HG03520 (cell line): ENCODE data around the gene RBM33.
"Not testable (repeated sequence)": the region's sequence is repeated elsewhere in the genome, so short reads cannot be mapped to it uniquely, and the experiment has no call there.

Experiments
- ATAC-seq: cut with Tn5 transposase; IDR thresholded peaks from one replicate; pipeline ENCODE4 v1.9.1; 2021; ENCODE audit warnings: mild to moderate bottlenecking, moderate library complexity; ENCODE audit not compliant: unreplicated experiment

The RBM33 gene

GRCh38 chr7:155685791-155686160, 41.3 kb downstream of the RBM33 start:
- ATAC-seq, result no peak

GRCh38 chr7:155686620-155687324, 42.3 kb downstream of the RBM33 start:
- not testable (repeated sequence) for ATAC-seq

GRCh38 chr7:155688237-155688636, 43.8 kb downstream of the RBM33 start:
- not testable (repeated sequence) for ATAC-seq

DNA sequence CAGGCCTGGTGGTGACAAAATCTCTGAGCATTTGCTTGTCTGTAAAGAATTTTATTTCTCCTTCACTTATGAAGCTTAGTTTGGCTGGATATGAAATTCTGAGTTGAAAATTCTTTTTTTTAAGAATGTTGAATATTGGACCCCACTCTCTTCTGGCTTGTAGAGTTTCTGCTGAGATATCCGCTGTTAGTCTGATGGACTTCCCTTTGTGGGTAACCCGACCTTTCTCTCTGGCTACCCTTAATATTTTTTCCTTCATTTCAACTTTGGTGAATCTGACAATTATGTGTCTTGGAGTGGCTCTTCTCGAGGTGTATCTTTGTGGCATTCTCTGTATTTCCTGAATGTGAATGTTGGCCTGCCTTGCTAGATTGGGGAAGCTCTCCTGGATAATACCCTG, 46.2 kb downstream of the RBM33 start:
- not testable (repeated sequence) for ATAC-seq

GRCh38 chr7:155692317-155692716, 47.9 kb downstream of the RBM33 start:
- ATAC-seq, result no peak

DNA sequence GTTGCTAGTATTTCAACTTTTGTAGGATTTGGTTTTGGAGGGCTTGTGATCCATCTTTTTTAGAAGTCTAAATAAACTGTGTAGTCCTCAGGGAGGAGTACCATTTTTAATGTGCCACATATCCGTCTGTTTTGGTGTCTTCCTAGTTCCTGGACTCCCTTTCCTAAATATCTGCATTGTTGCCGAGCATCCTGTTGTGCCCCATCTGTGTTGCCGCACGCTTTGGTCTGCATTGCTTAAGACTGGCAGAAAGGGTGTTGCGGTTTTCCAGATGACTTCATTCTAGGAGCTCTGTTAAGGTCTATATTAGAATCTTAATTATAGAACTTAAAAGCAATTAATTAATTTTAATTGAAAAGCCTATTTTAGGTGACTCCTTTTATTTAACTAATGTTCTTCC, 49.4 kb downstream of the RBM33 start:
- ATAC-seq, result no peak

DNA sequence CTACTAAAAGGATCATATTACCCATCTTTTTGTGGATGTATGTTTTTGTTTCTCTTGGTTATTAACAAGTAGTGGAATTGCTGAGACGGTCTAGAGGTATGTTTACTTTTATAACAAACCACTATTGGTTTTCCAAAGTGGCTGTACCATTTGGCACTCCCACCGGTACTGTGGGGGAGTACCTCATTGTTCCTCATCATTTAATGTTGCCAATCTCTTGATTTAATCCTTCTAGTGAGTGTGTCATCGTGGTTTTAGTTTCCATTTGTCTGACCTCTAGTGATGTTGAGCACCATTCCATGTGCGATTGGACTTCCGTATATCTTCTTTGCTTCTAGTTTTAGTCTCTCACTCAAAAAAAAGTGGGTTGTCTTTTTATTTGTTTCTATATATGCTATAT, 50.4 kb downstream of the RBM33 start:
- no peak for ATAC-seq

DNA sequence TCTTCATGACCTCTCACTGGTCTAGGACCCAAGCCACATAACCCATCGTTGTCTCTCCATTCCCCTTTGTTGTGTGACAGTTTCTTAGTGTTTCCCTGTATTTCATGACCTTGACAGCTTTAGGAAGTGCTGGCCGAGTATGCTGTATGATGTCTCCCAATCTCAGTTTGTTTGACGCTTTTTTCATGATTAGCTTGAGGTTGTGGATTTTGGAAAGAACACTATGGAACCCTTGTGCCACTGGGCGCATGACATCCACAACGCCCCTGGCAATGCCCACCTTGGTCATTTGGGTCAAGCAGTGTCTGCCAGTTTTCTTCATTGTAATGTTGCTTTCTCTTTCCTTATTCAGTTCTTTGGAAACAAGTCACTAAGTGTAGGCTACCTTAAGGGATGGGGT, 52.3 kb downstream of the RBM33 start:
- no peak for ATAC-seq

GRCh38 chr7:155698633-155699032, 54.2 kb downstream of the RBM33 start:
- ATAC-seq, result no peak

- no peak for ATAC-seq
Measured at GRCh38 chr7:155699180-155699579, 54.7 kb downstream of the RBM33 start.

GRCh38 chr7:155700847-155701246, 56.4 kb downstream of the RBM33 start:
- ATAC-seq, result no peak

DNA sequence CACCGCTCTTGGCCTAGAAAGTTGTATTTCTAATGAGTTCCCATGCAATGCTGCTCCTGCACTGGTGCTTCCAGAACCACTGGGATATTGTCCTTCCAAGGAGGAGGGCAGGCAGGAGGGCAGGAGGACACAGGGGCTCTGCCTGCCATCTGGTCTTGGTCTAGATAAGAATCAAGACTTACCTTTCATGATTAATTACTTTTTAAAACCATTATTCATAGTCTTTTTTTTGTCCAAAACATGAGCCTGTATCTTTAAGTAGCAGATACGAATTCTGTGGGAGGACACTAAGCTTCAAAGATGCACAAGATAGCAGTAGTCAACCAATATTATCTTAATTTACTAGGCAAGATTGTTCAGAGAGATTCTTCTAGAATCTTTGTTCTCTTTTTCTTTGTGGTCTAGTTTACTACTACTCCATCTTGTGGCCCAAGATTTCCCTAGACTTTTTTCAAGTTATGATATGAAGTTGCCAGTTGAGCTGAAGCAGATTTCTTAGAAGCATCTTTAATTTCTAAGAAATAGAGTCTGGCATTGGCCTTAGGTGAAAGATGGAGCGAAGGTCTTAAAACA, 57.6 kb downstream of the RBM33 start:
- ATAC-seq, result no peak

GRCh38 chr7:155702616-155703015, 58.2 kb downstream of the RBM33 start:
- no peak for ATAC-seq

DNA sequence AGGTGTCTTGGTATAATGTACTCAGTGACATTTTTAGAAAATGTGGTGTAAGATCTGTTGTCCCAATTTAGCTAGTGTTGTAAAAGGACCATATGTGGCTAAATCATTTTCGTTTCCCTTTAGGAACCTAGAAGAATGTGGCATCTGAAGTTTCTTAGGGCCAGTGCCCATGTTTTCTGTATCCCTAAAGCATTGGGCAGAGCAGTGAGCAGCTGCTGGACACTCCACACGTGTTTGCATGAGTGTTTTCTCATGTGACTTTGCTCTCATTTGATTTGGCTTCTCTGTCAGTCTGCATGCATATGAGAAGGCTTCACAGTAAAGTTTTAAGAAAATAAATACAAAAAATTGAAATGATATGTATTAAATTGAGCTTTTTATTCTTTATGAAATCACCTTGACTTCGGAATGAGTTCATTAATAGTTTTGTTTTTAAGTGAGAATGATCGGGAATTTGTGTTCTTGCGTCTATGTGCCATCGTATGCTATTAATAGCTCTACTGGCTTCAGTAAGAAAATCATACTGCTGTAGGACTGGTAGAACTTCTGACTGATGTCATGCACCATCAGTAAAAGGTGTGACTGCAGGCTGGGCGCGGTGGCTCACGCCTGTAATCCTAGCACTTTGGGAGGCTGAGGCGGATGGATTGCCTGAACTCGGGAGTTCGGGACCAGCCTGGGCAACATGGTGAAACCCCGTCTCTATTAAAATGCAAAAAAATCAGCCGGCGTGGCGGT, 61.3 kb downstream of the RBM33 start:
- ATAC-seq, result no peak

- ATAC-seq, result no peak
Measured at GRCh38 chr7:155706376-155706775, 61.9 kb downstream of the RBM33 start.

GRCh38 chr7:155709453-155709852, 65.0 kb downstream of the RBM33 start:
- ATAC-seq, result no peak

DNA sequence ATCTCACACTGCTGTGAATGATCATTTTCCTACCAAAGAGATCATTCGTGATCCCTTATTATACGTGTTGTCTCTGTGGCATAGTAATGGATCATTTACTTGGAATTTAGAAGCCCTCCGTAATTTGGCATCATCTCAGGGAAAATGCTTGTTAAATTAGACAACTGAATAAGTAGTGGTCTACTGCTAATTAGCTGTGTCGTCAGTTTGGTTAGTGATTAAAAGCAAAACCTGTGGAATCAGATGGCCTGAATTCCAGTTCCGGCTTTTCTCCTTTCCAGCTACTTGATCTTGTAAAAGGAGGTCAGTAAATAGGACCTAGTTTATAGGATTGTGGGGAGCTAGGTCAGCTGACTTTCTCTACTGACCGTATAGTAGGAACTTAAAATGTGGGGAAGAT, 65.6 kb downstream of the RBM33 start:
- ATAC-seq, result no peak

GRCh38 chr7:155710530-155710929, 66.1 kb downstream of the RBM33 start:
- no peak for ATAC-seq

DNA sequence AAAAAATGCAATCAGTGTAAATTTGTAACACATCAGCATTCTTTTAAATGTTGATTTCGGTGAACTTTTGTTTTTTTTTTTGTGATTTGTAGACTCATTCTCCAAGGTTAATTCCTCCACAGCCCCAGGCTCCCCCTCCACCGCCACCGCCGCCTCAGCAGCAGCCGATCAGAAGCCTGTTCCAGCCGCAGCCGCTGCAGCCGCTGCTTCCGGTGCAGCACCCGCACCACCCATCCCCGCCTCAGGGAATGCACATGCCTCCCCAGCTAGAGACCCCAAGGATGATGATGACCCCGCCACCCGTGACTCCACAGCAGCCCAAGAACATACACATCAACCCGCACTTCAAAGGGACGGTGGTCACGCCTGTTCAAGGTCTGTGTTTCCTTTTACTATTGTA, 66.6 kb downstream of the RBM33 start:
- ATAC-seq, result no peak

- ATAC-seq, result no peak
Measured at GRCh38 chr7:155713384-155713783, 68.9 kb downstream of the RBM33 start.

DNA sequence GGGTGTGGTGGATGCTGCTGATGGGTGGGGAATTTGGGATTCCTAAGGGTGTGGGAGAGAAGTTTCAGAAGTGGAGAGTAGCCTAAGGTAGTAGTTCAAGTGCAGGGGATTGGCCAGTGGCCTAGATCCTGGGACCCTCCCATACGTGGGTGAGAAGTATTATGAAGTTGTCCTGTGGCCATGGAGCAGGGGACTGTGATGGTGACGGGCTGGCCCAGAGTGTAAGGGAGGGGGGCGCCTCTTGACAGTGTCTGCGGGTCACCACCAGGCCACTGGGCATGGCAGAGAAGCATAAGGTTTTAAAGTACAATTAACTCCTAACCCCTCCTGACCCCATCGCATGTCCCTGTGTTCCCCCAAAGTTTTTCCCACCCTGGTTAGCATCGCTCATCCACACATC, 70.2 kb downstream of the RBM33 start:
- no peak for ATAC-seq

GRCh38 chr7:155715111-155715805, 70.8 kb downstream of the RBM33 start:
- ATAC-seq, result no peak
